ENCODE results near the gene TPCN1. TPM values are rescaled to one million over a fixed set of nuclear protein-coding genes. Genes with fewer than 3 reads are reported as not detected.
A peak's percentile ranks its signal among the peaks of the same experiment; 100 is the strongest.

TPCN1 gene
- total RNA-seq, 2 donors from 2014 or later: 18.9 to 30.8 TPM

- Histone ChIP-seq H3K27ac (ENCODE audit: low read depth, low read length) (no peak overlapping the region), H3K4me3 (ENCODE audit: low read length) (no peak overlapping the region), H3K36me3 (ENCODE audit: control insufficient read depth, insufficient read depth, low read length) (no peaks in the 10 kb centered on the region), H3K9me3 (ENCODE audit: control insufficient read depth, low read length) (no peaks in the 10 kb centered on the region), H3K9ac (ENCODE audit: extremely low read depth, low read length, poor library complexity, severe bottlenecking) (no peak overlapping the region), H3K4me1 (ENCODE audit: control insufficient read depth, insufficient read depth, low read length) (no peaks in the 10 kb centered on the region), H3K27me3 (ENCODE audit: control insufficient read depth, insufficient read depth, low read length, poor library complexity, severe bottlenecking) (no peaks in the 10 kb centered on the region)
- H3K36me3 Mint-ChIP-seq (ENCODE audit: low read depth): peaks cover 2% of the 10 kb centered on the region
- no peak for TF ChIP-seq CTCF (conservative IDR thresholded peaks at IDR 0.05)
- no peaks in the 10 kb centered on the region for H3K4me1 Mint-ChIP-seq
- no peaks in the 10 kb centered on the region for H3K27me3 Mint-ChIP-seq (ENCODE audit: insufficient read depth)
- H3K4me3 Mint-ChIP-seq: no peak overlapping the region
- no peak overlapping the region for H3K27ac Mint-ChIP-seq
- H3K9me3 Mint-ChIP-seq: no peaks in the 10 kb centered on the region
- DNase-seq: no peak
- WGBS, 2 experiments (ENCODE audit: insufficient coverage in 1 of 2, insufficient read length in 1 of 2): 92% methylated on average over 9 to 21 of the region's 21 CpGs
These were observed 66.1 kb downstream of the TPCN1 start for GRCh38 chr12:113287146-113287898.

- Mint-ChIP-seq H3K36me3 (ENCODE audit: low read depth) (peaks cover 2% of the 10 kb centered on the region), H3K9me3 (no peaks in the 10 kb centered on the region), H3K4me3 (no peak overlapping the region), H3K27ac (no peak overlapping the region), H3K27me3 (ENCODE audit: insufficient read depth) (no peaks in the 10 kb centered on the region), H3K4me1 (no peaks in the 10 kb centered on the region)
- H3K27ac ChIP-seq (ENCODE audit: low read depth, low read length): no peak overlapping the region
- H3K9ac ChIP-seq (ENCODE audit: extremely low read depth, low read length, poor library complexity, severe bottlenecking): no peak overlapping the region
- no peak for TF ChIP-seq CTCF (conservative IDR thresholded peaks at IDR 0.05)
- H3K36me3 ChIP-seq (ENCODE audit: control insufficient read depth, insufficient read depth, low read length): no peaks in the 10 kb centered on the region
- no peak for DNase-seq
- WGBS, 2 experiments (ENCODE audit: insufficient coverage in 1 of 2, insufficient read length in 1 of 2): 96 to 97% methylated on average over 12 to 19 of the region's 19 CpGs
- no peak overlapping the region for H3K4me3 ChIP-seq (ENCODE audit: low read length)
- H3K4me1 ChIP-seq (ENCODE audit: control insufficient read depth, insufficient read depth, low read length): no peaks in the 10 kb centered on the region
- no peaks in the 10 kb centered on the region for H3K9me3 ChIP-seq (ENCODE audit: control insufficient read depth, low read length)
- H3K27me3 ChIP-seq (ENCODE audit: control insufficient read depth, insufficient read depth, low read length, poor library complexity, severe bottlenecking): no peaks in the 10 kb centered on the region
These were observed 66.6 kb downstream of the TPCN1 start for GRCh38 chr12:113287899-113288282.

GRCh38 chr12:113289361-113289760 is 68.1 kb downstream of the TPCN1 start:
- DNase-seq: no peak
- H3K27ac Mint-ChIP-seq: peak overlapping the region; percentile 42
- H3K36me3 Mint-ChIP-seq (ENCODE audit: low read depth): peaks cover 5% of the 10 kb centered on the region
- Histone ChIP-seq H3K4me3 (ENCODE audit: low read length) (no peak overlapping the region), H3K9ac (ENCODE audit: extremely low read depth, low read length, poor library complexity, severe bottlenecking) (no peak overlapping the region), H3K27me3 (ENCODE audit: control insufficient read depth, insufficient read depth, low read length, poor library complexity, severe bottlenecking) (no peaks in the 10 kb centered on the region), H3K4me1 (ENCODE audit: control insufficient read depth, insufficient read depth, low read length) (no peaks in the 10 kb centered on the region), H3K36me3 (ENCODE audit: control insufficient read depth, insufficient read depth, low read length) (no peaks in the 10 kb centered on the region), H3K9me3 (ENCODE audit: control insufficient read depth, low read length) (no peaks in the 10 kb centered on the region), H3K27ac (ENCODE audit: low read depth, low read length) (no peak overlapping the region)
- no peaks in the 10 kb centered on the region for H3K9me3 Mint-ChIP-seq
- H3K4me3 Mint-ChIP-seq: no peak overlapping the region
- H3K27me3 Mint-ChIP-seq (ENCODE audit: insufficient read depth): no peaks in the 10 kb centered on the region
- no peaks in the 10 kb centered on the region for H3K4me1 Mint-ChIP-seq
- WGBS, 2 experiments (ENCODE audit: insufficient coverage in 1 of 2, insufficient read length in 1 of 2): 91 to 100% methylated on average over 1 to 2 of the region's 2 CpGs
- no peak for TF ChIP-seq CTCF (conservative IDR thresholded peaks at IDR 0.05)

All from endodermal cell (in vitro differentiated cells).